ENCODE results near the gene MAEA.
"Not testable (repeated sequence)": the region's sequence is repeated elsewhere in the genome, so short reads cannot be mapped to it uniquely, and the experiment has no call there.

Gene MAEA

DNA sequence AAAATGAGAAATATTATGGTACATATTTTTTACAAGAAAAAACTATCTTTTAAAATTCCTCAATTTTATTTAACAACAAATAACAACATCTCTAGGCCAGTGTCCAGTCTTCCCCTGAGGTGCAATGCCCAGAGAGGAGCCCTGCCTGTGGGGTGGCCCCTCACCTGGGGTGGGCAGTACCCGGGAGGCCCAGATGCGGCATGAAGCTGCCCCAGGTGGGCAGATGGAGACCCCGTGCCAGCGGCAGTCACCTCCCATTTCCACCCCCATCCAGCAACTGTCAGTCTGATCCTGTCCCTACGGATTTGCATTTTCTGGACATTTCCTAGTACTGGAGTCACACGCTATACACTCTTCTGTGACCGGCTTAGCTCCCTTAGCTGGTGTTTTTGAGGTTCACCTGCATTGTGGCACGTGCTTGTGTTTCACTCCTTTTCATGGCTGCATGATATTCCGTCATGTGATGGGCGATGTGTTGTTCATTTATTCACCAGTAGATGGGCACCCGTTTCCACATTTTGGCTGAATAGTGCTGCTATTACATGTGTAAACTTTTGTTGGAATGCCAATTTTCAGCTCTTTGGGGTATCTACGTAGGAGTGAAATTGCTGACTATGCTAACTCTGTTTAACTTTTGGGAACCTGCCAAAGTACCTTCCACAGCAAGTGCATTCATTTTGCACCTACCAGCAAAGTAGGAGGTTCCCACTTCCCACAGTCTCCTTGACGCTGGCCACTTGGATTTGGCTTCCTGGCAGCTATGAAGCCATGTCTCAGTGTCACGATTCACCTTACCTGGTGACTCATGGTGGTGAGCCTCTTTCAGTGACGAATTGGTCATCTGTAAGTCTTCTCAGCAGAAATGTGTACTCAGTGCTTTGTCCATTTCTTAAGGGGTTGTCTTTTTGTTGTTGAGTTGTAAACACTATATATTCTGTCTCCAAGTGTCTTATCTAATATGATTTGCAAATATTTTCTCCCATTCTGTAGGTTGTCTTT is 11.7 kb upstream of the MAEA start:
- in situ Hi-C loops (cut with MboI; ENCODE audit: low sequenced_read_pairs), result no loop called here

DNA sequence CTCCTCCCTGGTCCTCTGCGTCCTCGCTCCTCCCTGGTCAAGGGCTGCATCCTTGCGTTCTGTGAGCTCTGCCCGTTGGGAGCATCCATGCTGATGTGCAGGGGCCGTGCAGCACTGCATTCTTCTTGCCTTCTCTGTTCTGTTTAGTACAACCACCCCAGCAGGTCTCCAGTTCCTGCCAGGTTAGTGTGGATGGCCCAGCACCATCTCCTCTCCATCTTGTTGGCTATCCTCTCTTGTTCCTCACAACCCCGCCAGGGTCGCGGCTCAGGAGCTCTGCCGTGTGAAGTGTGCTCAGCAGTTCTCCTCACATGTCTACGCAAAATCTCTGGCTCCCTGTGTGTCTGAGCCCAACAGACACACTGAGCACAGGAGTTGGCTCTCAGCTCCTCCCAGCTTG is 10.4 kb upstream of the MAEA start:
- in situ Hi-C loops (cut with MboI; ENCODE audit: low sequenced_read_pairs), result no loop called here

DNA sequence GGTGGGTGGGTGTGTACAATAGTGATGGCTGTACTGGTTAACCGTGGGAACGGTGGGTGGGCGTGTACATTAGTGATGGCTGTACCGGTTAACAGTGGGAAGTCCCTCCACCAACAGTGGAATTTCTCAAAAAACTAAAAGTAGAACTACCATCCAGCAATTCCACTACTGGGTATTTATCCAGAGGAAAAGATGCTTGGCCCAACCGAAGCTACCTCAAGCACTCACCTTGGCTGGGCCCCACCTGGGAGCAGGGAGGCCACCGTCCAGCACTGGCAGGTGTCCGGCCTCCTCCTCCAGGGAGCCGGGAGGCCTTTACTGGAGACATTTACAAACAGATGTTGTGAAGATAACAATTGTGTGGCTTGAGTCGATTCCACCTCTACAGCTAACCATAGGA is 6.0 kb upstream of the MAEA start:
- in situ Hi-C loops (cut with MboI; ENCODE audit: low sequenced_read_pairs), result no loop called here

GRCh38 chr4:1285151-1285789 is 4.4 kb upstream of the MAEA start:
- in situ Hi-C loops (cut with MboI; ENCODE audit: low sequenced_read_pairs), result no loop called here

DNA sequence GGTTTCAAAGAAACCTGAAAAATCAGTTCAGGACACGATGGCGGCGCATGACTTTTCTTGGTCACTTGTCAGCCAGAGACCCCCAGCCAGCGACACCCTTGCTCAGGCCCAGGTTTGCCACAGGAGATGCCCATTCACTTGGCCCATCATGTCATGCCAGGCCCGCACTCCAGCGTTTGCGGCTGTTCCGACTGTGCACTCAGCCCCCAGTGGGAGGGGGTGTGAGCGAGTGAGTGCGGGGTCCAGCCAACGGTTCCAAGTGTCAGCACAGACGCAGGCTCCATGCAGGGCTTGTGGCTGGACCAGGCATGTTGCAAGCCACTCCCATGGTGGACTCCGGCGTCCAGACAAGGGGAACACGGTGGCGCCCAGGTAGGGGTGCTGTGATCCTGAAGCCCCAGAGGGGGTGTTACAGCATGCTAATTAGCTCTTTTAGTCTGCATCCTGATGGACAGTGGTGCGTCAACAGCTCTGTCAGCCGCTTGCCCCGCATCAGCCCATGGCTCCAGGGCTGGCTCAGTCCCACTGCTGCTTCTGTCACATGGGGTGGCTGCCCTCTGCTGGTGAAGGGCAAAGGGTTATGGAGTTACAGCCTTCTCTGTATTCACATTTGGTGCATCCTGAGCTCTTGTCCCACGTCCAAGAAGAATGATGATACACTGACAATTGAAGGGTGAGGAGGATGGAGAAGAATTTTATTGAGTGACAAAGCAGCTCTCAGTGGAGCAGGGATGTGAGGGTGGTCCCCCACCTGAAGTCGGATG is 3.7 kb upstream of the MAEA start:
- in situ Hi-C loops (cut with MboI; ENCODE audit: low sequenced_read_pairs), result no loop called here

DNA sequence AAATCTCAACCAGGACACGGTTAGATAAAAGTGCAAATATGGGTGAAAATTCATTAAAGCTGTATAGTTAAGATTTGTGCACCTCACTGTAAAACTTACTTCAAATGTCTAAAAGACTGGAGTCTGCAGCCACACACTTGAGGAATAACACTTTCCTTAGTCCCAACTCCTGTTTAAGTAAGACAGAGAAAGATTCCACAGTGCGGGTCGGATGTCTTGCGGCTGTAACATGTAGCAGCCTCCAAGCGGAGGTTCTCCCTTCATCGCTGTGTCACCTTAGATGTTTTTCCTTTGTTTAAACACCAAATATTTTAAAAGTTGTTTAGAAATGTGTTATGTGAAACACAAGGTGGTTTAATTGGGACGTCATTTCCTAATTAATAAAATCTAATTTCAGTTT is 905 bp upstream of the MAEA start:
- in situ Hi-C loops (cut with MboI; ENCODE audit: low sequenced_read_pairs), result no loop called here

DNA sequence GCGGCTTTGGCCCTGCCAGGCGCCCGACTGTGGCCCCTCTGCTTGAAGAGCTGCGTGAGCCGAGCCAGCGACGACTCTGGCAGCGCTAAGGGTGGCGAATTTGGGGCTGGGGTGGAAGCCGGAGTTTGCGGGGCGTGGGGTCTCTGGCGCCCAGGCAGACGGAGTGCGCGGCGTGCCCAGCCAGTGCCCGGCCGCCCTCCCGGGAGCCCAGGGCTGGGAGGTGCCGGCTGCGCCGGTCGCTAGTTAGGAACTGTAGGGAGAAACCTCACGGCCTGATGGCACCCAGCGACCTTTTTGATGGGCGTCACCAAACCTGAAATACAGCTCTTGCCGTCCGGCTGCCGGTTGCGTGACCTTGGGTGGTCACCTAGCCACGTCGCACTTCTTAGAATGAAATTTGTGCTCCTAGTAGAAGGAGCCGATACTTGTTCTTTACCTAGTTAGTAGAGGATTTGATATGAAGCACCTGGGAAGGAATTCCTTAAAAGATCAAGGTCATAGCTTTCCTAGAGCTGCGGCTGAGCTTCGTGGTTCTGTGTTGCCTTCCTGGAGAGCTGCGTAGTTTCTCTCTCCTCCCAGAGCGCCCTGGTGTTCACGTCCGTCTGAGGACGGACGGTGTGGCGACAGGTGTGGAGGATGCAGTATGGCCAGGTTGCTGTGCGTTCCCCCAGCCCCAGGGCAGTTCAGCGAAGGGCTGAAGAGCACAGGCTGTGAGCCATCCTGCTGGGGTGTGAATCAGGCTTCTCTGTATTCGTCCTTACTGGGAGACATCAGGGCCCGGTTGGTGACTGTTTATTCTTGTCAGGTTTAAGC is 680 bp downstream of the MAEA start:
- in situ Hi-C loops (cut with MboI; ENCODE audit: low sequenced_read_pairs), result no loop called here

GRCh38 chr4:1291091-1291490 is 1.4 kb downstream of the MAEA start:
- in situ Hi-C loops (cut with MboI; ENCODE audit: low sequenced_read_pairs), result no loop called here

DNA sequence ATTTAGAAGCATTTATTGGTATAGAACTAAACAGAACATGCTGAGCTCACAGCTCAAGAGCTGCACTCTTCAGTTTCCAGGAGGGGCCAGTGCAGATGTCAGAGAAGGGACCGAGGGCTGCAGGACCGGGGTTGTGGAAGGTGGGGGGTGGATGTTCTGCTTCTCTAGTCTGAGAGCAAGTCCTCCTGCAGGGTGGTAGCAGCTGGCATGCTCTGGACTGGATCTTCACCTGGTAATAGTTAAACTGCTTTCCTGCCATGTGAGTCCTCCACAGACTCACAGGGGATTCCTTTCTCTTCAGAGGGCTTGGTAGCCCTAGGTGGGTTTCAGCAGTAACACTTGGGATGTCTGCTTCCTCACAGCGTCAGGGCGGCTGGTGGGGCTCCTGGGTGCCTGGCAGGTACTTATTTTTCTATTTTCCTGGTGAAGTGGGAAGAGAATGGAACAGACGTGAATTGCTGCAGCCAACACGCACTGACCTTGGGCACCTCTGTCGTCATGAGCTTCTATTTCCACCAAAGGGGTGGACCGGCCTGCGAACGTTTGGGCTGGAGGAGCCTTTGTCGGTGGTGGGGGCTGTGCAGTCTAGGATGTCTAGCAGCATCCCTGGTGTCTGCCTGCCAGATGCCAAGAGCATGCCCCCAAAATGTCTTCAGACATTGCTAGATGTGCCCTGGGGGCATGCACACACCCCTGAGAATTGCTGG is 2.5 kb downstream of the MAEA start:
- in situ Hi-C loops (cut with MboI; ENCODE audit: low sequenced_read_pairs), result no loop called here

- in situ Hi-C loops (cut with MboI; ENCODE audit: low sequenced_read_pairs), result not testable (repeated sequence)
These were observed 3.0 kb downstream of the MAEA start for GRCh38 chr4:1292703-1293011.

DNA sequence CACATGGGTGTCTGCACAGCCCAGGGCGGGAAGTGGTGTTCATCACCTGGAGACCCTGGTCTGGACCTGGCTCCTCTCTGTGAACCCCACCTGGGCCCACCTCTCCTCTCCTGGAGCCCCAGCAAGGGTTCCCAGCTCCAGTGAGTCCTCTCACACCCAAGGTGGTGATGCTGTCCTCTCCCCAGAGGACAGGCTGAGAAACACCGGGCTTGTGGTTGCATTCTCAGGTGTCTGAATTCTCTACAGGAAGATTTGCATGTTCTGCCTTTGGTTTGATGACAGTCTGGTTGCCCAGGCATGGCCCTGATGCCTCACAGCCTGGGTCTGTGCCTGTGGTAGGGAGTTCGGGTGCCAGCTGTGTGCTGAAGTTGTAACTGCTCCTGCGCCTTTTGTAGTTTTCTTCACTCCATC is 3.8 kb downstream of the MAEA start:
- in situ Hi-C loops (cut with MboI; ENCODE audit: low sequenced_read_pairs), result no loop called here

DNA sequence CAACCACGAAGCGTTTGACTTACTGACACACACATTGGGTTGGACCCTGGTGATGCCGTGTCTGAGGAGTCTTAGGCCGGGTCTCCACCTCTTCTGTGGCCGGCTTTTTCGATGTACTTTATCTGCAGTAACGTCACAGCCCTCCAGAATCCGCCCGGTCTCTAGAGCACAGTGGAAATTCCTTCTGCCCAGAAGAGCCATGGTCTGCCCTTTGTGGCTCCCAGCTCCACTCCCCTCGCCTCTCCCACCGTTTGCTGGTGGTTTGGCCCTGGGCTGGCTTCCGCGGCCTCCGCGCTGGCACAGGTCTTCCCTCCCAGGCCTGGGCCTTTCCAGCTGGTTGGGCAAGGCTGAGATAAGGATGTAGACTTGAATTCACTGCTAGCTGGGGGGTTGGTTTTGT is 4.3 kb downstream of the MAEA start:
- in situ Hi-C loops (cut with MboI; ENCODE audit: low sequenced_read_pairs), result no loop called here

DNA sequence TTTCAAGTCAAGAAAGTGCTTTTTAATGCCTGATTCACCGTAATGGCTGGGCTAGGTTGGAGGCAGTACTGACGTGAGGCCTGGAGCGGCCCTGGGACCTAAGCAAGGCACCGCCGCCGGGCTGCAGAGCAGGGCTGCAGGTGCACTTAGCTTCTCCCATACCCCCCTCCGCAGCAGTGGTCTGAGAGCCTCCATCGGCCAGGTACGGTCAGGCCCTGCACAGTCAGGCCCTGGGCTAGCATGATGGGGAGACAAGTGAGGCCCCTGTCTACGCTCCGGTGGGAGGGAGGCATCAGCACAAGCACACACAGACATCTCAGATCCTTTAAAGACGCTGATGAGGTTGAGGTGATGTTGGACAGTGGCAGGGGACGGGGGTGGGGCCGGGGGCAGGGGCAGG is 4.7 kb downstream of the MAEA start:
- in situ Hi-C loops (cut with MboI; ENCODE audit: low sequenced_read_pairs), result no loop called here

DNA sequence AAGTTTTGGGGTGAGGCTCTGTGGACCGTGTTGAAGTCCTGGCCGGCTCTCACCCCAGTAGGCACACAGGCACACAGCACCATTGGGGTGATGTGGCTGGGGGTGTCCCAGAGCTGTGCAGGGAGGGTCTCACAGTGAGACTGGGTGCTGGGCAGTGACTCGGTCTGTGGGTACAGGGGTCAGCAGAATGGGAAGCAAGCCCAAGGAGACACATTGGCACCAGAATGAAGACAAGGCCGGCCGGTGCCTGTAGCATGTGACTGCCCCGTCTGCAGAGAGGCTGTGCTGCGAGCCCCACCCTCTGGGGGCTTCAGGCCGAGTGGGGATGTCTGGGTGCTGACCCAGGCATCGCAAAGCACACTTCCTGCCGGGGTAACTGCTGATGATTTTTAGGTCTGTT is 5.2 kb downstream of the MAEA start:
- in situ Hi-C loops (cut with MboI; ENCODE audit: low sequenced_read_pairs), result no loop called here

GRCh38 chr4:1295405-1296055 is 5.8 kb downstream of the MAEA start:
- in situ Hi-C loops (cut with MboI; ENCODE audit: low sequenced_read_pairs), result no loop called here

- in situ Hi-C loops (cut with MboI; ENCODE audit: low sequenced_read_pairs), result no loop called here
These were observed 6.8 kb downstream of the MAEA start for GRCh38 chr4:1296324-1297022.

GRCh38 chr4:1297023-1297395 is 7.3 kb downstream of the MAEA start:
- in situ Hi-C loops (cut with MboI; ENCODE audit: low sequenced_read_pairs), result no loop called here

GRCh38 chr4:1297456-1298325 is 8.0 kb downstream of the MAEA start:
- in situ Hi-C loops (cut with MboI; ENCODE audit: low sequenced_read_pairs), result no loop called here
